NCI-H1436 treated with DMSO at 0.1 percent for 48 hours (cell line): ENCODE data around the gene ZNF138.
"Not testable (repeated sequence)": the region's sequence is repeated elsewhere in the genome, so short reads cannot be mapped to it uniquely, and the experiment has no call there.

ENCODE experiments used
- DNase-seq: peaks from one replicate; lab custom pipeline; 2025; lab: John Stamatoyannopoulos, UW

Gene ZNF138

DNA sequence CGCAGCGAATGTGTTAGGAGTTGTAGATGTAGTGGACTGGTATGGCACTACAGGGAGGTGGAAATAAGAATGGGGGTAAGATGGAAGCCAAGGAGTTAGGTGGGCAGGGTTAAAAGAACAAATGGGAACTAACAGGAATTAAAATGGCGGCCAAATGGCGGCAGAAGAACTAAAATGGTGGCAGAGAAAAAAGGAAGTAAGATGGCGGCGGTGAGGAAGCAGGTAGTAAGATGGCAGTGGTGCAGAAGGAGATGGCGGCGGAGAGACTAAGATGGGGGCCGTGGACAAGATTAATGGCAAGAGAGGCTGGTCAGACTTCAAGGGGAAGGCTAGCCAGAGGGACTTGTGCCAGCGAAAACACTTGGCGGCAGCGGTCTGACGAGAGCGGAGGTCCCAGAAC is 44.5 kb downstream of the ZNF138 start:
- no peak for DNase-seq

DNA sequence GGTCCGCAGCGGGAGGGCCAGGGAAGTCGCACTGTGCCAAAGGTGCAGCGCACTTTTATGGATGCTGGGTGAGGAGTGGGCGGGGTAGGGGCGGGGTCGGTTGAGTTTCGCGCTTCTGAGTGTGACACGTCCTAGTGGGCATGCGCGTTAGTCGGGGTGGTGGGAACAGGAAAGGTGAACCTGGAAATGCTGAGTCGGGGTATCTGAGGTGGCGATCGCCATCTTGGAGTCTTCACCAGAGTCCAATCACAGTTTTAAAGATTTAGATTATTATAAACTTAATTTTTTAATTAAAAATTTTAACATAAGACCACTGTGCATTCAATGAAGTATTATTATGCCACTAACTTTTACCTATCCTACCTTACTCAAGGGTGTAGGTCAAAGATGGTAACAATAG is 45.7 kb downstream of the ZNF138 start:
- DNase-seq, result no peak

GRCh38 chr7:64849250-64849923 is 55.2 kb downstream of the ZNF138 start:
- DNase-seq, result peak; percentile 23

DNA sequence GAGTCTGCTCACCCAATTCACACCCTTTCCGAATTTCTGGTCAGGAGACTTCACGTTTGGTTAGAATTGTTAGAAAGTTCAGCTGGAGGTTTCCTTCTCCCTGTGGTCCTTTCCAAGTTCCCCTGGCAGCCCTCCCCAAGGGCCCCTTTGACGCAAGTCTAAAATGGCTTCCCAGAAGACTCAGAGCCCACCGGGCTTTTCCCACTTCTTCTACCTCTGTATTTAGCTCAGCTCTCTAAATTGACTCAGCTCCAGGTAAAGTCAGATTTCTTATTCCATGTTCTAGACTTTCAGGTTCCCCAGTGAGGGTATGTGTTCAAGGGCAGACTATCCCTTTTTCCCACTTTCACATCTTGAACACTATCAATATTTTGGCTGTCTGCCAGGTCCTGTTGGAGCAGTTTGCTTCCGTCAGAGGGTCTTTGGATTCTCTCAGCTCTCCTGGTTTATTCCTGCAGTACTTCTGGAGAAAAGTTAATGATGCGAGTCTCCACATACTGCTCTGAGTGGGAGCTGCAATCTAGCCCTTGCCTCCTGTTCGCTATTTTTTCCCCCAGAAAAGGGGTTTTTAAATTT is 55.8 kb downstream of the ZNF138 start:
- no peak for DNase-seq

DNA sequence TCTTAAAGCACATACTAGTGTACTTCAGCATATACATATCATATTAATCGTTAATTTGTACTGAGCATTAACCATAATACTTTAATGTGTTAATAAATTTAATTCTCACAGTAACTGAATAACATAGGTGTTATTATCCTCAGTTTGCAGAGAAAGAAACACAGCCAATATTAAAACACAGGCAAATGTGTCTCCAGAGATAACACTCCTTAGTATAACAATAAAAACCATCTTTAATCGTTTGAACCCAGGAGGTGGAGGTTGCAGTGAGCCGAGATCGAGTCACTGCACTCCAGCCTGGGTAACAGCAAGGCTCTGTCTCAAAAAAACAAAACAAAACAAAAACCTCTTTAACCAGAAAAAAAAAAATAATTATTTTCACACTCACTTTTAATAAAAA is 59.5 kb downstream of the ZNF138 start:
- DNase-seq, result no peak

DNA sequence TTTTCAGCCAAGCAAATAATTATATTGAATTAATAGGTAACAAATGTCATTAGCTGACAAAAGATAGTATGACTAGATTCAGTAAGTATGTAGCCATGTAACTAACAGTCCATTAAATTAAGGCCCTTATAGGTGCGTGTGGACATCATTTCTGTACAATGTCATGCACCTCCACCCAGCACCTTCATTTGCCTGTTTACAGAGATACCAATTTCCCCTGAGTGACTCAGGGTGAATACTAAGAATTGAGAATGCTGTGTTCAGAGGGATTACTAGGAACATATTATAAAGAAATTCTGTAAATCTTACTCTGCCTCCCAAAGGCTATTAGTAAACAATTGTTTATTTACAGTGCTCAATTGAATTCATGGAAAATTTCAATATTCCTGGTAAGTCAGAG is 60.7 kb downstream of the ZNF138 start:
- DNase-seq, result no peak

DNA sequence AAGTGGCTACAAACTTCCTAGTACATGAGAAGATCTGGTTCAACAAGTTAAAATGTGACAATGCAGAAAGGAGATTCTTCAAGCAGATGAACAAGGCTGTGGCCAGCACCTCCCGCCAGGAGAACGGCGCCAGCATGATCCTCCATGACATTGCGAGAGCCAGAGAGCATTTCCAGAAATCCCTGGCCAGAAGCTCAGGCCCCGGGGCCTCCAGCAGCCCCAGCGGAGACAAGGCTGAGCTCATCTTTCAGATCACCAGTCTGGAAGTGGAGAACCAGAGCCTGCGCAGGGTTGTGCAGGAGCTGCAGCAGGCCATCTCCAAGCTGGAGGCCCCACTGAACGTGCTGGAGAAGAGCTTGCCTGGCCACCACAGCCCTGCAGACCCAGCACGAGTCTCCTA is 68.8 kb downstream of the ZNF138 start:
- DNase-seq, result no peak

DNA sequence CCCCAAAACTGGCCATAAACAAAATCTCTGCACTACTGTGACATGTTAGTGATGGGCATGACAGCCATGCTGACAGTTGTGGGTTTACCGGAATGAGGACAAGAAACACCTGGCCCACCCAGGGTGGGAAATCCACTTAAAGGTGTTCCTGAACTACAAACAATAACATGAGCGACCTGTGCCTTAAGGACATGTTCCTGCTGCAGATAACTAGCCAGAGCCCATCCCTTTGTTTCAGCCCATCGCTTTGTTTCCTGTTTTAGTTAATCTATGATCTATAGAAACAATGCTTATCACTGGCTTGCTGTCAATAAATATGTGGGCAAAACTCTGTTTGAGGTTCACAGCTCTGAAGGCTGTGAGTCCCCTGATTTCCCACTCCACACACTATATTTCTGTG is 69.3 kb downstream of the ZNF138 start:
- DNase-seq, result not testable (repeated sequence)

DNA sequence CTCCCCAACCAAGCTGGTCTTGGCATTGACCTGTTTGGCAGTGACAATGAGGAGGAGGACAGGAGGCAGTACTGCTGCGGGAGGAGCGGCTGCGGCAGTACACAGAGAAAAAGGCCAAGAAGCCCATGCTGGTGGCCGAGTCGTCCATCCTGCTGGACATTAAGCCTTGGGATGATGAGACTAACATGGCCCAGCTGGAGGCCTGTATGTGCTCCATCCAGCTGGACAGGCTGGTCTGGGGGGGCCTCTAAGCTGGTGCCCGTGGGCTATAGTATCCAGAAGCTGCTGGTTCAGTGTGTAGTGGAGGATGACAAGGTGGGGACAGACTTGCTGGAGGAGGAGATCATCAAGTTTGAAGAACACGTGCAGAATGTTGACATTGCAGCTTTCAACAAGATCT is 69.7 kb downstream of the ZNF138 start:
- DNase-seq, result no peak

- DNase-seq, result no peak
These were observed 73.7 kb downstream of the ZNF138 start for GRCh38 chr7:64867863-64868440.

- DNase-seq, result no peak
These were observed 74.3 kb downstream of the ZNF138 start for GRCh38 chr7:64868499-64868898.

DNA sequence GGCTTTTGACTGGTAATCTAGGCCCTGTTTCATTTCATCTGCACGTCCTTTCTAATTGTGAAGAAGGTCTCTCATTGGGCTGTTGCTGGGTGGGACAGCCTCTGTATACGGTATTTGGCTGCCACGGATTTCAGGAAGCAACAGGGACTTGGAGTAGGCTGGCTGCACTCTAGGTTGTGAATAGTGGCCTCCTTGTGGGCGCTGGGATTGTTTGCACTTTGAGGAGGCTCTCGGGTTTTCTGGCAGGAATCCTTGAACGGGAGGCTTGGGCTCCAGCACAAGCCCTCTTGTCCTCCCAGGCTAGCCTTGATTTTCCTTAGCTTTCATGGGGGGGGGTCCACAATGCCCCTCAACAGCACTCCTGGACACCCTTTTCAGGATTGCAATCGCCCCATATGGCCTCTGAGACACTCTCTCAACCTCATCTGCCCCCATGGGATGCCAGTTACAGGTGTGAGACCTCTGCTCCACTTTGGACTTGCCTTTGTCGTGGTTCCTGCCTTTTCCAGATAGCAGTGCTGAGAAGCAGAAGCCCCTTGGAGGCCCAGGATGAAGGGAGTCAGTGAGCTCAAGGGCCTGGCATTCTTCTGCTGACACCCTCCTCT is 75.0 kb downstream of the ZNF138 start:
- DNase-seq, result no peak

GRCh38 chr7:64869912-64870562 is 75.8 kb downstream of the ZNF138 start:
- DNase-seq, result no peak

- DNase-seq, result no peak
These were observed 76.4 kb downstream of the ZNF138 start for GRCh38 chr7:64870656-64871055.

DNA sequence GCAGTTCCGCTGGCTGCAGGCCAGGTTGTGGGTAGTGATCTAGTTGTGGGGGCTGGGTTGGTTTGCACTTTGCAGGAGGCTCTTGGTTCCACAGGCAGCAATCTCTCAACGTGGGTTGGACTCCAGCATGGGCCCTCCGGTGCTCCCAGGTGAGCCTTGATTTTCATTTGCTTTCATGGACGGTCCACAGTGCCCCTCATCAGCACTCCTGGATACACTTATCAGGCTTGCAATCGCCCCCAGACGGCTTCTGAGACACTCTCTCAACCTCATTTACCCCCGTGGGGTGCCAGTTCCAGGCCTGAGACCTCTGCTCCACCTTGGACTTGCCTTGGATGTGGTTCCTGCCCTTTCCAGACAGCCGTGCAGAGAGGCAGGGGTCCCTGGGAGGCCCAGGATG is 77.5 kb downstream of the ZNF138 start:
- DNase-seq, result no peak

- no peak for DNase-seq
These were observed 78.3 kb downstream of the ZNF138 start for GRCh38 chr7:64872351-64873154.

- DNase-seq, result no peak
These were observed 78.9 kb downstream of the ZNF138 start for GRCh38 chr7:64873155-64873500.

DNA sequence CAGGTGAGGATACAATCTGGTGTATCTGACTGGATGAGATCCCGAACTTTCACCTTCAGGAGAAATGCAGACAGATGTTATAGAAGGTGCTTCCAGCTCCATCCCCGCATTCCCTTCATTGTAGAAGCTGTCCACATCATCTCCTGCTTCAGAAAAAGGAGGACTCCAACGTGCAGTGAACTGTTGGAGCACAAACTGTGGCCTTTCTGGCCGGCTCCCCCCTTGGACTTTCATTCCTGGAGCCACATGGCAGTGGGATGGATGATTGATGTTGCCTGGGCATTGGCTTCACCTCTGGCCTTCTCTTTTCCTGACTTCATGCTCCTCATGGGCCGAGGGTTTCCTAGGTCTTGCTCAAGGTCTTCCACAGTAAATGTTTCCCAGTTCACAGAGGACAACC is 79.3 kb downstream of the ZNF138 start:
- no peak for DNase-seq

DNA sequence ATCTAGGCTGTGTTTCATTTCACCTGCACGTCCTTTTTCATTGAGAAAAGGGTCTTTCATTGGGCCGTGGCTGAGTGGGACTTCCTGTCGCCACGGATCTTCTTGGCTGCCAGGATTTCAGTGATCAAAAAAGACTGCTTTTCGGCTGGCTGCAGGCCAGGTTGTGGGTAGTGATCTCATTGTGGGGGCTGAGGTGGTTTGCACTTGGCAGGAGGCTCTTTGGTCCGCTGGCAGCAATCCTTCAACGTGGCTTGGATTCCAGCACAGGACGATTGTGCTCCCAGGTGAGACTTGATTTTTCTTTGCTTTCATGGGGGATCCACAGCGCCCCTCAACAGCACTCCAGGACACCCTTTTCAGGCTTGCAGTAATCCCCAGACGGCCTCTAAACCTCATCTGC is 79.9 kb downstream of the ZNF138 start:
- no peak for DNase-seq

GRCh38 chr7:64874562-64875250 is 80.5 kb downstream of the ZNF138 start:
- DNase-seq, result no peak

DNA sequence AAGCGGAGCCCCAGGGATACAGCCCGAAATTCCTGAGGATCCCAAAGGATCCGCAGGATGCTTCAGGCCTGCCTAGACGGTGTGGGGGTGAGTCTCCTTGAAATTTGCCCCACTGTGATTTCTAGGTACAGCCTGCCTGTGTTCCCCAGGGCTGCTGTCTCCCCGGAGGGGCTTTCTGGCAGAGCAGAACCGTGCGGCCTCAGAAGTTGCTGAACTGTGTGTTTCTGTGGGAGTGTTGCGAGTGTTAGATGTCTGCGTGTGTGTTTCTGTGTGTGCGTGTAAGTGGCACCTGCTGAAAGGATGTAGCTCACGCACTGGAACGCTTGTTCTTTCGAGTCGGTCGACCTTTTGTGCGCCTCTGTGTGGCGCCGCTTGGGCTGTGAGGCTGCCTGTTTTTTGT is 81.0 kb downstream of the ZNF138 start:
- DNase-seq, result no peak
